ENCODE data around the gene AK3.

Gene AK3

DNA sequence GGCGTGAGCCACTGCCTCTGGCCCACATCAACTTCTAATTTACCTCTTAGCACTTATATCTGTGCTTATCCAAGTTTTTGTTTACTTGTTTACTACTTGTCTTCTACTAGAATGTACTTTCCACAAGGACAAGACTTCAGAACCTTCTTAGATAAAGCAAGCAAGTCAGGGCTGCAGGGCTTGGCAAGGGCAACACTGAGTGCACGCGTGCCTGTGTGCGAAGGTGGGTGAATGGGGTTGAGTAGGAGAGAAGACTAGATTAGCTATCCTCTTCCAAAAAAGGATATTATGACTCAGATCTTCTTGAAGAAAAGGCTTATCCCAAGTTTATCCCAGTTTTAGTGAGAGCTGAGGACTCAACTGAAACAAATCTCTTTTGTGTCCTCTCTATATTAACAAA, 19.3 kb downstream of the AK3 start:
- DNase-seq = no peak
- in situ Hi-C loops (cut with HindIII; ENCODE audit: low pct_ligation_motif_present, low sequenced_read_pairs) = no loop called here
- no peaks in the 10 kb centered on the region for H3K27me3 ChIP-seq (replicated peaks)
- no peak overlapping the region for H3K27ac ChIP-seq
- peaks cover 9% of the 10 kb centered on the region for H3K36me3 ChIP-seq (replicated peaks)
- no peak overlapping the region for H3K4me3 ChIP-seq (ENCODE audit: low read depth, low read length)
- TF ChIP-seq, protein P1, sequence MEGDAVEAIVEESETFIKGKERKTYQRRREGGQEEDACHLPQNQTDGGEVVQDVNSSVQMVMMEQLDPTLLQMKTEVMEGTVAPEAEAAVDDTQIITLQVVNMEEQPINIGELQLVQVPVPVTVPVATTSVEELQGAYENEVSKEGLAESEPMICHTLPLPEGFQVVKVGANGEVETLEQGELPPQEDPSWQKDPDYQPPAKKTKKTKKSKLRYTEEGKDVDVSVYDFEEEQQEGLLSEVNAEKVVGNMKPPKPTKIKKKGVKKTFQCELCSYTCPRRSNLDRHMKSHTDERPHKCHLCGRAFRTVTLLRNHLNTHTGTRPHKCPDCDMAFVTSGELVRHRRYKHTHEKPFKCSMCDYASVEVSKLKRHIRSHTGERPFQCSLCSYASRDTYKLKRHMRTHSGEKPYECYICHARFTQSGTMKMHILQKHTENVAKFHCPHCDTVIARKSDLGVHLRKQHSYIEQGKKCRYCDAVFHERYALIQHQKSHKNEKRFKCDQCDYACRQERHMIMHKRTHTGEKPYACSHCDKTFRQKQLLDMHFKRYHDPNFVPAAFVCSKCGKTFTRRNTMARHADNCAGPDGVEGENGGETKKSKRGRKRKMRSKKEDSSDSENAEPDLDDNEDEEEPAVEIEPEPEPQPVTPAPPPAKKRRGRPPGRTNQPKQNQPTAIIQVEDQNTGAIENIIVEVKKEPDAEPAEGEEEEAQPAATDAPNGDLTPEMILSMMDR (IDR thresholded peaks at IDR 0.05; ENCODE audit: low read depth, low read length, missing control alignments) = no peak

DNA sequence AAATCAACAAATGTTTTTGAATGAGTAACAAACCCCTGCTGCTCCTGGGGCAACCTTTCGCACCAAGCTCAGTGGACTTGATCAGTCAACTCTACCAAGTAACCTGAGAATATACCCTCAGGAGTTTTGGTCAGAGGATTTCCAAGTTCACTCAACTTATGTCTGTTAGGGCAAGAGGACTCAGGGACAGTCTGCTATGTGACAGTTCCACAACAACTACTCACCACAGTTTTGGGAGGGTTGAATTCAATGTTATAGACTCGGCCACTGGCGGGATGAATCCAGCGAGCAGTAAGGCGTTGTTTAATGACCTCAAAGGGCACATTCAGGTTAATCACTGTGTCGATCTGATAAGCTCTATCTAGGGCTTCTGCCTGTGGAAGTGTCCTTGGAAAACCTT, 22.1 kb downstream of the AK3 start:
- TF ChIP-seq, protein P1 (IDR thresholded peaks at IDR 0.05; ENCODE audit: low read depth, low read length, missing control alignments) = no peak
- in situ Hi-C loops (cut with HindIII; ENCODE audit: low pct_ligation_motif_present, low sequenced_read_pairs) = no loop called here
- no peaks in the 10 kb centered on the region for H3K27me3 ChIP-seq (replicated peaks)
- H3K36me3 ChIP-seq (replicated peaks) = peaks cover 9% of the 10 kb centered on the region
- H3K27ac ChIP-seq = no peak overlapping the region
- no peak overlapping the region for H3K4me3 ChIP-seq (ENCODE audit: low read depth, low read length)
- no peak for DNase-seq

DNA sequence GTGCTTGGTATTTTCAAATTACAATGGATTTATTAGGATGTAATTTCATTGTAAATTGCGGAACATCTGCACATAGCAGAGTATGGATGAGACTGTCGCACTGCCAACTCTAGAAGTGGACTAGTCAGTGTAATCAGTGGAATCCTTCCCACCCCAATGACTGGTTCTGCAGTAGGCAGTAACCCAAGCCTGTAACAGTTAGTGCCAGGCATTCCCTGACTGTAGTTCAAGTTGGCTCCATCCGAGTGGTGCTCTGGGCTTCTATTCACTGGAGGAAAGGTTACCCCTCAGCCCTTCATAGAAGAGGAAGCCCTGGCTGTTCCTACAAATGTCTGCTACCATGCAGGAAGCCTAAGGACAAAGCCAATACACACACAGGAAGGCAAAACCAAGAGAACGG, 23.2 kb downstream of the AK3 start:
- TF ChIP-seq, protein P1 (IDR thresholded peaks at IDR 0.05; ENCODE audit: low read depth, low read length, missing control alignments) = no peak
- H3K4me3 ChIP-seq (ENCODE audit: low read depth, low read length) = no peak overlapping the region
- in situ Hi-C loops (cut with HindIII; ENCODE audit: low pct_ligation_motif_present, low sequenced_read_pairs) = no loop called here
- no peaks in the 10 kb centered on the region for H3K27me3 ChIP-seq (replicated peaks)
- H3K36me3 ChIP-seq (replicated peaks) = peaks cover 9% of the 10 kb centered on the region
- no peak overlapping the region for H3K27ac ChIP-seq
- no peak for DNase-seq

DNA sequence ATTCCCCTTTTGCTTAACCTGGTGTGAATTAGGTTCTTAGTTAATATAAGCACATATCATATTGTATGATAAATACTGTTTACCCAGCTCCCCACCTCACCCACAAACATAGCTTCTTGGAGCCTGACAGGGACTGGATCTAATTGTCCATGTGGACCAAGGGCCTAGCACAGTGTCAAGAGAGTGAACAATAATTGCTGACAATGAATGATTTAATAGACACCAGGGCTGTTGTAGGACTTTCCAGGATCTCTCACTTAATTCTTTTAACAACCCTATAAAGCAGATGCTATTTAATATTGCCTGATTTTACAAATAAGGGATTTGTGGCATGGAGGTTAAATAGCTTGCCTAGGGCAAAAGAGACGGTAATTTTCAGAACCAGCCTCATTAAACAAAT, 24.8 kb downstream of the AK3 start:
- no peak for DNase-seq
- TF ChIP-seq, protein P1 (IDR thresholded peaks at IDR 0.05; ENCODE audit: low read depth, low read length, missing control alignments) = no peak
- in situ Hi-C loops (cut with HindIII; ENCODE audit: low pct_ligation_motif_present, low sequenced_read_pairs) = no loop called here
- Histone ChIP-seq H3K36me3 (replicated peaks) (peaks cover 9% of the 10 kb centered on the region), H3K4me3 (ENCODE audit: low read depth, low read length) (no peak overlapping the region), H3K27ac (no peak overlapping the region), H3K27me3 (replicated peaks) (no peaks in the 10 kb centered on the region)

DNA sequence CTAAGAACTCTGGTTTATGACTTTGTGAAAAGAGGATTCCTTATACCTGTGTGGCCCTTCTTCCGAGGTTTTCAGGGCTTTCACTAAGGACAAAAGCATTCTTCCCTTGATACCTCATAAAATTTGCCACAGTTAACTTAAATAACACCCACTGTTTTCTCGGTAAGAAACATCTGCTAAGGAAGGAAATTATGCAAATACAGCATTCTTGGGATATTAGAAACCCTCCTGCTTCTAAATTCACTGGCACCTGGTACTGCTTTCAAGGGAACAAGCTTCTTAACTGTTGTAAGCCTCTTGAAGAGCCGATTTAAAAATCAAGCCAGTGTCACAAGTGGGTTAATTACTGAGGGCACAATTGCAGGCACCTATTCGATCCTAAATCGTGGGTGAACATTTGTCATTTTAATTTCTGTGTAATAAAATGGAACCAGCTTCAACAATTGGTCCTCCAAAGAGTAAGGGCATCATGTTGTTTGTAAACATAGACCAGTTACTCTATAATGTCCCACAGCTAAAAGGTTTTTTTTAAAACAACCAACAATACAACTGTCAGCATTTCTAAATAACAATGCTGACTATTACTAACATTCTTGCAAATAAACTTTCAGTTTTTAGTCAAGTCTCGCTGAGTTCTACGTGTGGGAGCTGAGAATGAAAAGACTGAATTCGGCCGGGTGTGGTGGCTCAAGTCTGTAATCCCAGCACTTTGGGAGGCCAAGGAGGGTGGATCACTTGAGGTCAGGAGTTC, 26.6 kb downstream of the AK3 start:
- TF ChIP-seq, protein P1 (IDR thresholded peaks at IDR 0.05; ENCODE audit: low read depth, low read length, missing control alignments) = no peak
- in situ Hi-C loops (cut with HindIII; ENCODE audit: low pct_ligation_motif_present, low sequenced_read_pairs) = no loop called here
- DNase-seq = no peak
- Histone ChIP-seq H3K36me3 (replicated peaks) (peaks cover 9% of the 10 kb centered on the region), H3K4me3 (ENCODE audit: low read depth, low read length) (no peak overlapping the region), H3K27ac (no peak overlapping the region), H3K27me3 (replicated peaks) (no peaks in the 10 kb centered on the region)

DNA sequence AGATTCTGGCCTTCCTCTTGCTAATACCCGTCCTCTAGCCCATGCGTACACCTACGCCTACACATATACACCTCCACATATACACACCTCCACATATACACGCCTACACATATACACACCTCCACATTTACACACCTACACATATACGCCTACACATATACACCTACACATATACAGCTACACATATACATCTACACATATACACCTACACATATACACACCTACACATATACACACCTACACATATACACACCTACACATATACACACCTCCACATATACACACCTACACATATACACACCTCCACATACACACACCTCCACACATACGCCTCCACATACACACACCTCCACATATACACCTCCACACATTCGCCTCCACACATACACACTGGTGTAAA, 27.2 kb downstream of the AK3 start:
- no peak overlapping the region for H3K4me3 ChIP-seq (ENCODE audit: low read depth, low read length)
- peaks cover 9% of the 10 kb centered on the region for H3K36me3 ChIP-seq (replicated peaks)
- no peak overlapping the region for H3K27ac ChIP-seq
- no peaks in the 10 kb centered on the region for H3K27me3 ChIP-seq (replicated peaks)
- DNase-seq = no peak
- TF ChIP-seq, protein P1 (IDR thresholded peaks at IDR 0.05; ENCODE audit: low read depth, low read length, missing control alignments) = no peak
- in situ Hi-C loops (cut with HindIII; ENCODE audit: low pct_ligation_motif_present, low sequenced_read_pairs) = no loop called here
